ENCODE data around the gene TOMM7.

DNA sequence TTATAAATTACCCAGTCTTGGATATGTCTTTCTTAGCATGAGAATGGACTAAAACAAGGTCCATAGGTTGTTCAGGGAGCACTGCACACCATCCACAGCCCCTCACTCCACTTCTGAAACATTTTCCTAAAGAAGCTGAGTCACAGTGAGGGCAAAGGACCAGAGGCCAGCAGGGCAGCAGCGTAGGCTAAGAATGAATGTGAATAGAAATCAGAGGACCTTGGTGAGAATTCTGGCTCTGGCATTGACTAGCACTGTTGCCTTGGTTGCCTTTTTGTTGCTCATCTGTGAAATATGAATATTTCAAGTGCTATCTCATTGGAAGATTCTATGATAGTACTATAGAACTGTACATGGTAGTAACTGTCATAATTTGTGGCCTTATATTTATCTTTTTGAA, 41.7 kb upstream of the TOMM7 start:
- TF ChIP-seq POLR2A (IDR thresholded peaks at IDR 0.05) = no peak
- TF ChIP-seq, protein P1, sequence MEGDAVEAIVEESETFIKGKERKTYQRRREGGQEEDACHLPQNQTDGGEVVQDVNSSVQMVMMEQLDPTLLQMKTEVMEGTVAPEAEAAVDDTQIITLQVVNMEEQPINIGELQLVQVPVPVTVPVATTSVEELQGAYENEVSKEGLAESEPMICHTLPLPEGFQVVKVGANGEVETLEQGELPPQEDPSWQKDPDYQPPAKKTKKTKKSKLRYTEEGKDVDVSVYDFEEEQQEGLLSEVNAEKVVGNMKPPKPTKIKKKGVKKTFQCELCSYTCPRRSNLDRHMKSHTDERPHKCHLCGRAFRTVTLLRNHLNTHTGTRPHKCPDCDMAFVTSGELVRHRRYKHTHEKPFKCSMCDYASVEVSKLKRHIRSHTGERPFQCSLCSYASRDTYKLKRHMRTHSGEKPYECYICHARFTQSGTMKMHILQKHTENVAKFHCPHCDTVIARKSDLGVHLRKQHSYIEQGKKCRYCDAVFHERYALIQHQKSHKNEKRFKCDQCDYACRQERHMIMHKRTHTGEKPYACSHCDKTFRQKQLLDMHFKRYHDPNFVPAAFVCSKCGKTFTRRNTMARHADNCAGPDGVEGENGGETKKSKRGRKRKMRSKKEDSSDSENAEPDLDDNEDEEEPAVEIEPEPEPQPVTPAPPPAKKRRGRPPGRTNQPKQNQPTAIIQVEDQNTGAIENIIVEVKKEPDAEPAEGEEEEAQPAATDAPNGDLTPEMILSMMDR (IDR thresholded peaks at IDR 0.05) = no peak
- no peak for TF ChIP-seq EP300 (IDR thresholded peaks at IDR 0.05)
